Hepatocyte (in vitro differentiated cells): Measurements from ENCODE around the gene COL2A1.

Experiments
- CTCF ChIP-seq: fragments of 200-600 bp; sonication (generic); IDR thresholded peaks from 2 replicates; pipeline ENCODE4 v1.5.1; 2016; ENCODE audit warnings: antibody characterized with exemption, mild to moderate bottlenecking; ENCODE audit not compliant: poor library complexity
- EZH2phosphoT487 ChIP-seq: fragments of 200-600 bp; sonication (generic); IDR thresholded peaks from one replicate; pipeline ENCODE4 v1.6.1; 2018; ENCODE audit warnings: antibody characterized with exemption, mild to moderate bottlenecking, low read depth, moderate library complexity; ENCODE audit not compliant: unreplicated experiment, severe bottlenecking

GRCh38 chr12:47962198-47962597 lies 42.1 kb downstream of the COL2A1 start:
- no peak for TF ChIP-seq CTCF
- TF ChIP-seq EZH2phosphoT487, result no peak
